H1 (cell line): ENCODE results near the gene FHIT. TPM values are rescaled to one million over a fixed set of nuclear protein-coding genes. Genes with fewer than 3 reads are reported as not detected.

ENCODE experiments used
- CTCF ChIA-PET: fragments of 300-600 bp; sonication (Branson Sonifier 250); formaldehyde crosslinking; loops from one replicate; lab custom pipeline; 2021; ENCODE audit not compliant: partially characterized antibody; lab: Charles Lee
- POLR2A ChIA-PET: fragments of 300-600 bp; sonication (Branson Sonifier 250); formaldehyde crosslinking; loops from one replicate; lab custom pipeline; 2021; ENCODE audit warnings: inconsistent platforms; ENCODE audit not compliant: partially characterized antibody; lab: Charles Lee
- DNase-seq, 2 experiments: peaks; one replicate each; pipeline versions ENCODE4 v3.0.0 to v3.0.0-alpha.2; 2010 to 2022; ENCODE audit warnings: low spot score in 2 of 2, low read depth in 1 of 2, mixed read lengths in 1 of 2
- FAIRE-seq: peaks from 2 replicates; lab custom pipeline; 2011; peaks lifted over from hg19 to GRCh38; lab: Jason Lieb, UNC
- H2AFZ ChIP-seq: 2 replicates; pipeline ENCODE4 v1.8.1; 2012; ENCODE audit warnings: low read length, inconsistent platforms
- H2AK5ac ChIP-seq: 2 replicates; pipeline ENCODE4 v1.6.1; 2013; ENCODE audit warnings: low read depth, low read length
- H2BK120ac ChIP-seq: replicated peaks from 2 replicates; pipeline ENCODE3; 2013; ENCODE audit warnings: low read depth, low read length, inconsistent platforms
- H2BK12ac ChIP-seq: 2 replicates; pipeline ENCODE4 v1.6.1; 2013; ENCODE audit warnings: low read depth, low read length
- H2BK15ac ChIP-seq: 2 replicates; pipeline ENCODE4 v1.6.1; 2013; ENCODE audit warnings: low read length
- H2BK20ac ChIP-seq: 2 replicates; pipeline ENCODE4 v1.6.1; 2013; ENCODE audit warnings: low read length
- H2BK5ac ChIP-seq: 2 replicates; pipeline ENCODE4 v1.6.1; 2013; ENCODE audit warnings: low read depth, low read length
- H3K14ac ChIP-seq: 2 replicates; pipeline ENCODE4 v1.6.1; 2013; ENCODE audit warnings: inconsistent platforms; ENCODE audit not compliant: insufficient read length
- H3K18ac ChIP-seq: 2 replicates; pipeline ENCODE4 v1.6.1; 2013; ENCODE audit warnings: low read length; ENCODE audit errors: extremely low read depth
- H3K23ac ChIP-seq: 2 replicates; pipeline ENCODE4 v1.6.1; 2013; ENCODE audit warnings: inconsistent platforms; ENCODE audit not compliant: insufficient read length
- H3K23me2 ChIP-seq: 2 replicates; pipeline ENCODE4 v1.6.1; 2013; ENCODE audit warnings: low read depth, low read length
- H3K27ac ChIP-seq: 2 replicates; pipeline ENCODE4 v1.6.1; 2011; ENCODE audit warnings: low read depth, low read length, inconsistent platforms
- H3K27me3 ChIP-seq, 4 experiments: replicated peaks in 1 of 4; 1 replicate in 1 of 4; 2 replicates in 3 of 4; pipeline versions ENCODE4 v1.6.1 to v1.8.1; 2011 to 2013; ENCODE audit warnings: low read length in 3 of 4, mild to moderate bottlenecking in 3 of 4, inconsistent platforms in 2 of 4, mixed read lengths in 2 of 4, moderate library complexity in 1 of 4; ENCODE audit not compliant: control insufficient read depth in 3 of 4, insufficient read depth in 3 of 4; ENCODE audit errors: extremely low read depth in 1 of 4
- H3K36me3 ChIP-seq, 4 experiments: 2 replicates each; pipeline versions ENCODE4 v1.6.1 to v1.8.1; 2011 to 2013; ENCODE audit warnings: mild to moderate bottlenecking in 4 of 4, low read length in 3 of 4, moderate library complexity in 2 of 4, control low read depth in 1 of 4, inconsistent platforms in 1 of 4; ENCODE audit not compliant: insufficient read depth in 4 of 4, control insufficient read depth in 2 of 4
- H3K4ac ChIP-seq: replicated peaks from 2 replicates; pipeline ENCODE3; 2013; ENCODE audit warnings: low read length, low read depth, mixed read lengths, inconsistent platforms; ENCODE audit not compliant: insufficient read length
- H3K4me1 ChIP-seq, 4 experiments: replicated peaks in 1 of 4; 1 replicate in 1 of 4; 2 replicates in 3 of 4; pipeline versions ENCODE4 v1.6.1 to v1.8.1; 2011 to 2013; ENCODE audit warnings: low read length in 3 of 4, inconsistent platforms in 2 of 4, mixed read lengths in 1 of 4; ENCODE audit not compliant: insufficient read depth in 4 of 4, control insufficient read depth in 3 of 4
- H3K4me2 ChIP-seq, 2 experiments: 2 replicates each; pipeline versions ENCODE4 v1.6.1 to v1.8.1; 2011 to 2013; ENCODE audit warnings: low read depth in 2 of 2, low read length in 2 of 2, control low read depth in 1 of 2, inconsistent platforms in 1 of 2, mild to moderate bottlenecking in 1 of 2; ENCODE audit not compliant: insufficient read depth in 1 of 2
- H3K4me3 ChIP-seq, 4 experiments: fragments of 200-600, 300-600 bp in 1 of 4; sonication (generic), shearing (Covaris generic), sonication (Bioruptor Twin) in 1 of 4; 2 replicates each; pipeline versions ENCODE4 v1.5.1 to v1.8.1; 2011 to 2016; ENCODE audit warnings: low read length in 4 of 4, low read depth in 3 of 4, control low read depth in 2 of 4, inconsistent platforms in 2 of 4, mild to moderate bottlenecking in 2 of 4, mixed read lengths in 1 of 4, moderate library complexity in 1 of 4; ENCODE audit not compliant: insufficient read depth in 2 of 4; ENCODE audit errors: extremely low read depth in 1 of 4
- H3K56ac ChIP-seq: replicated peaks from 2 replicates; pipeline ENCODE3; 2013; ENCODE audit warnings: low read depth, mild to moderate bottlenecking, mixed read lengths, low read length, inconsistent platforms; ENCODE audit not compliant: insufficient read length
- H3K79me1 ChIP-seq: 2 replicates; pipeline ENCODE4 v1.6.1; 2013; ENCODE audit warnings: low read depth, low read length, control low read depth
- H3K79me2 ChIP-seq, 2 experiments: 2 replicates each; pipeline versions ENCODE4 v1.6.1 to v1.8.1; 2012 to 2013; ENCODE audit warnings: low read length in 2 of 2, mild to moderate bottlenecking in 2 of 2, inconsistent platforms in 1 of 2; ENCODE audit not compliant: insufficient read depth in 2 of 2, control insufficient read depth in 1 of 2
- H3K9ac ChIP-seq, 4 experiments: replicated peaks in 1 of 4; 1 replicate in 1 of 4; 2 replicates in 3 of 4; pipeline versions ENCODE4 v1.6.1 to v1.8.1; 2011 to 2013; ENCODE audit warnings: low read depth in 3 of 4, low read length in 3 of 4, control low read depth in 2 of 4, mild to moderate bottlenecking in 2 of 4, moderate library complexity in 2 of 4, inconsistent platforms in 1 of 4; ENCODE audit errors: extremely low read depth in 1 of 4
- H3K9me3 ChIP-seq, 2 experiments: 2 replicates each; pipeline versions ENCODE4 v1.6.1 to v1.8.1; 2012 to 2013; ENCODE audit warnings: mild to moderate bottlenecking in 2 of 2, moderate library complexity in 2 of 2, control low read depth in 1 of 2, inconsistent platforms in 1 of 2, low read depth in 1 of 2, low read length in 1 of 2, mixed read lengths in 1 of 2; ENCODE audit not compliant: insufficient read depth in 2 of 2
- H4K20me1 ChIP-seq, 2 experiments: replicated peaks in 1 of 2; 2 replicates each; pipeline versions ENCODE3 to v1.8.1; 2011 to 2013; ENCODE audit warnings: inconsistent platforms in 2 of 2, low read length in 2 of 2, mild to moderate bottlenecking in 1 of 2; ENCODE audit not compliant: insufficient read depth in 2 of 2, control insufficient read depth in 1 of 2
- H4K5ac ChIP-seq: 2 replicates; pipeline ENCODE4 v1.6.1; 2013; ENCODE audit warnings: low read length, low read depth, mixed read lengths, inconsistent platforms; ENCODE audit not compliant: insufficient read length
- H4K8ac ChIP-seq: 2 replicates; pipeline ENCODE4 v1.8.0; 2013; ENCODE audit warnings: mild to moderate bottlenecking, moderate library complexity, low read length, inconsistent platforms; ENCODE audit not compliant: insufficient read depth; ENCODE audit errors: extremely low read depth
- H4K91ac ChIP-seq: replicated peaks from 2 replicates; pipeline ENCODE3; 2013; ENCODE audit warnings: low read length, mixed read lengths, inconsistent platforms; ENCODE audit not compliant: insufficient read length
- ATF2 ChIP-seq: IDR thresholded peaks from 2 replicates; pipeline ENCODE4 v1.6.1; 2012; ENCODE audit warnings: low read length, inconsistent platforms
- FOSL1 ChIP-seq: IDR thresholded peaks from 2 replicates; pipeline ENCODE4 v1.6.1; 2011; ENCODE audit warnings: mild to moderate bottlenecking, low read depth, low read length, moderate library complexity; ENCODE audit not compliant: insufficient read depth
- JUN ChIP-seq: IDR thresholded peaks from 2 replicates; pipeline ENCODE4 v1.6.1; 2011; ENCODE audit warnings: low read depth, mild to moderate bottlenecking, improper control_type of control experiment, low read length
- KDM4A ChIP-seq: IDR thresholded peaks from one replicate; pipeline ENCODE4 v1.7.1; 2012; ENCODE audit warnings: low read depth, mild to moderate bottlenecking, moderate library complexity, low read length, inconsistent platforms; ENCODE audit not compliant: severe bottlenecking
- NRF1 ChIP-seq: IDR thresholded peaks from 2 replicates; pipeline ENCODE4 v1.6.1; 2011; ENCODE audit warnings: mild to moderate bottlenecking, low read depth, low read length, improper control_type of control experiment
- POLR2A ChIP-seq, 2 experiments: IDR thresholded peaks; 1 replicate in 1 of 2; 2 replicates in 1 of 2; pipeline ENCODE4 v1.6.1; 2011; ENCODE audit warnings: low read depth in 2 of 2, low read length in 2 of 2, mild to moderate bottlenecking in 2 of 2; ENCODE audit errors: control extremely low read depth in 1 of 2
- RBBP5 ChIP-seq: IDR thresholded peaks from 2 replicates; pipeline ENCODE4 v1.7.1; 2012; ENCODE audit warnings: low read depth, mild to moderate bottlenecking, inconsistent platforms, low read length, moderate library complexity, borderline replicate concordance
- RXRA ChIP-seq: IDR thresholded peaks from 2 replicates; pipeline ENCODE4 v1.6.1; 2011; ENCODE audit warnings: low read depth, mild to moderate bottlenecking, low read length, moderate library complexity; ENCODE audit not compliant: insufficient read depth
- SP2 ChIP-seq: IDR thresholded peaks from 2 replicates; pipeline ENCODE4 v1.6.1; 2012; ENCODE audit warnings: mild to moderate bottlenecking, low read length, inconsistent platforms
- TAF7 ChIP-seq: optimal IDR thresholded peaks from 2 replicates; pipeline ENCODE3; 2011; ENCODE audit warnings: low read depth, mild to moderate bottlenecking, inconsistent platforms, low read length, moderate library complexity, borderline replicate concordance
- TEAD4 ChIP-seq: IDR thresholded peaks from 2 replicates; pipeline ENCODE4 v1.6.1; 2012; ENCODE audit warnings: low read depth, low read length, inconsistent platforms, mixed read lengths
- USF2 ChIP-seq: IDR thresholded peaks from 2 replicates; pipeline ENCODE4 v1.6.1; 2011; ENCODE audit warnings: low read length, improper control_type of control experiment
- WGBS, 2 experiments: shearing (Covaris generic) in 1 of 2; methylation state at CpG; one replicate each; pipeline versions ENCODE4 v1.1.6 to v1.1.7; 2013 to 2015; ENCODE audit warnings: low lambda C conversion rate in 2 of 2, mixed read lengths in 2 of 2, inconsistent platforms in 1 of 2, low coverage in 1 of 2, missing lambda C conversion rate in 1 of 2; ENCODE audit not compliant: insufficient replicate concordance in 2 of 2, insufficient coverage in 1 of 2, insufficient read length in 1 of 2; ENCODE audit errors: extremely low coverage in 1 of 2, missing lambda C conversion rate in 1 of 2; 5-methylcytosine and 5-hydroxymethylcytosine counted together
- polyA plus RNA-seq, 7 experiments: library from polyadenylated mRNA; depleted of rRNA in 3 of 7; stranded (reverse) in 5 of 7; unstranded in 2 of 7; fragments of >200 nt in 5 of 7; fragments of 200-250 nt in 2 of 7; gene quantifications; 1 replicate in 5 of 7; 2 replicates in 1 of 7; 4 replicates in 1 of 7; pipeline versions ENCODE4 v1.2.1 to v1.2.3, GENCODE V29; 2011 to 2013; ENCODE audit warnings: missing spikeins in 2 of 7, mixed read lengths in 2 of 7
- total RNA-seq: library from RNA; stranded (reverse); fragmentation: NEBNext Ultra II Directional; extraction: Animal tissue kit (Norgen Biotek cat#: 25700); gene quantifications from 2 replicates; pipeline ENCODE4 v1.2.1, GENCODE V29; 2021

FHIT gene
- total and polyA plus RNA-seq, 2 of the 8 experiments (the other 6 are each of a cell fraction or from before 2014, with no cell fraction given): 1.2 to 3.2 TPM

DNA sequence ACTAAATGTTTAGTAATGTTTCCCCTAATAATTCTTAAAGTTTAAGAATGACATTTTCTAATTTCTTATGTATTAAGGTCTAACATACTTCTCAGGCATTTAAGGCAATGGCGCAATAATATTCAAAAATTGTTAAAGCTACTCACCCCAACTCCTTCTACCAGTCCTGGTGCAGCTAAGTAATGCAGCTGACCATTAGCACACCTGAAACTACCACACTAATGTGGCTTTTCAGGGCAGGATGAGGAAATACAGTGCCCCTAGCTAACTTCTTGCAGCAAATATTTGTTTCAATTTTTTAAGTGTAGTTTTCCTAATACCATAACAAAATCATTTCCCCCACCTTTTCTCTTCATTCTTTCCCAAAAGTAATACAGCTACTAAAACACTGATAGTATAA, 827.7 kb downstream of the FHIT start:
- H3K23me2 ChIP-seq: no peaks in the 10 kb centered on the region; the same call in 1 of the 2 replicates
- POLR2A ChIA-PET: interaction anchor here (1.0 kb wide), 1 partner anchor 14 kb away, joined by 3 read pairs; no protein-coding TSS in a partner anchor
- TF ChIP-seq POLR2A (IDR thresholded peaks at IDR 0.05; ENCODE audit: control extremely low read depth in 1 of 2, low read depth in 2 of 2, low read length in 2 of 2) (no peak), RBBP5 (no peak), NRF1 (no peak), TEAD4 (no peak), SP2 (no peak), RXRA (no peak), KDM4A (no peak), TAF7 (no peak), ATF2 (no peak), JUN (no peak), USF2 (no peak), FOSL1 (no peak)

More for the DNA sequence above, 827.7 kb downstream of the FHIT start:
- Histone ChIP-seq H2AK5ac (no peak overlapping the region), H3K4me1 (peaks cover 0 to 3% (median 0%) of the 10 kb centered on the region in 4 experiments; a peak in 1 of 7 replicates), H3K79me2 (no peaks in the 10 kb centered on the region), H4K91ac (no peak overlapping the region), H3K14ac (no peak overlapping the region), H3K9ac (no peak overlapping the region), H2BK20ac (no peak overlapping the region), H3K18ac (no peak overlapping the region), H4K8ac (no peak overlapping the region), H3K4me3 (no peak overlapping the region), H2BK12ac (no peak overlapping the region), H3K56ac (no peak overlapping the region), H2BK15ac (no peak overlapping the region), H3K4me2 (no peak overlapping the region), H3K79me1 (no peaks in the 10 kb centered on the region), H4K5ac (no peak overlapping the region), H3K4ac (no peak overlapping the region), H3K23ac (no peak overlapping the region), H3K9me3 (no peaks in the 10 kb centered on the region), H4K20me1 (no peaks in the 10 kb centered on the region), H2BK120ac (no peak overlapping the region), H3K27ac (no peak overlapping the region), H3K27me3 (no peaks in the 10 kb centered on the region), H2BK5ac (no peak overlapping the region), H2AFZ (no peak overlapping the region), H3K36me3 (no peaks in the 10 kb centered on the region)
- FAIRE-seq: no peak
- WGBS, 2 experiments: 100% methylated on average over 1 of the region's 1 CpG; no CpG with 5 or more reads in 1 of the 2 experiments
- CTCF ChIA-PET: interaction anchor here (0.6 to 2.3 kb wide), 4 partner anchors 10 to 241 kb away, joined by 3 to 8 read pairs (median 3); no protein-coding TSS in a partner anchor
- no peak for DNase-seq
